CD4-positive, alpha-beta T cell treated with Interferon alpha-2 for 1 hour (primary cell): ENCODE data around the gene TBR1.

Experiments used
- DNase-seq, 2 donors: peaks; one replicate each; pipeline ENCODE4 v3.0.0-alpha.2; 2020 to 2022

TBR1 gene

GRCh38 chr2:161415987-161416707 is at the start of gene TBR1:
TSS of gene TBR1 (plus strand) at chr2:161416297. CDS start at chr2:161416411, 114 bp downstream.
- DNase-seq: no peak

GRCh38 chr2:161367675-161368074 is 48.4 kb upstream of the TBR1 start:
- DNase-seq: no peak

- DNase-seq: no peak
These were observed 46.8 kb upstream of the TBR1 start for GRCh38 chr2:161369311-161369710.

GRCh38 chr2:161370981-161371380 is 45.1 kb upstream of the TBR1 start:
- DNase-seq: no peak

- DNase-seq: no peak
These were observed 44.2 kb upstream of the TBR1 start for GRCh38 chr2:161371869-161372268.

- DNase-seq: no peak
These were observed 42.2 kb upstream of the TBR1 start for GRCh38 chr2:161373942-161374341.

- no peak for DNase-seq
These were observed 41.7 kb upstream of the TBR1 start for GRCh38 chr2:161374446-161374845.

- DNase-seq: no peak
These were observed 36.4 kb upstream of the TBR1 start for GRCh38 chr2:161379740-161380139.

- DNase-seq: no peak
These were observed 34.6 kb upstream of the TBR1 start for GRCh38 chr2:161381546-161381945.

GRCh38 chr2:161382747-161383146 is 33.4 kb upstream of the TBR1 start:
- DNase-seq: no peak

- DNase-seq: peak in 1 of 2 donors; percentile 48
These were observed 31.2 kb upstream of the TBR1 start for GRCh38 chr2:161384864-161385263.

GRCh38 chr2:161386228-161386824 is 29.8 kb upstream of the TBR1 start:
- DNase-seq: no peak

GRCh38 chr2:161388146-161388779 is 27.8 kb upstream of the TBR1 start:
- no peak for DNase-seq

GRCh38 chr2:161391737-161392506 is 24.2 kb upstream of the TBR1 start:
- no peak for DNase-seq

- DNase-seq: no peak
These were observed 16.0 kb upstream of the TBR1 start for GRCh38 chr2:161400076-161400475.

GRCh38 chr2:161402297-161402696 is 13.8 kb upstream of the TBR1 start:
- no peak for DNase-seq

- DNase-seq: no peak
These were observed 9.8 kb upstream of the TBR1 start for GRCh38 chr2:161406316-161406715.

GRCh38 chr2:161407597-161407996 is 8.5 kb upstream of the TBR1 start:
- no peak for DNase-seq

GRCh38 chr2:161409308-161409907 is 6.7 kb upstream of the TBR1 start:
- no peak for DNase-seq

GRCh38 chr2:161412346-161412745 is 3.8 kb upstream of the TBR1 start:
- no peak for DNase-seq

GRCh38 chr2:161414042-161415033 is 1.8 kb upstream of the TBR1 start:
- no peak for DNase-seq
